ENCODE data around the gene PAPSS1. TPM values are rescaled to one million over a fixed set of nuclear protein-coding genes. Genes with fewer than 3 reads are reported as not detected.

The PAPSS1 gene
- polyA plus RNA-seq, 1 donor (not counting 4 experiments of a cell fraction or from before 2014, with no cell fraction given): 95.2 TPM

GRCh38 chr4:107589269-107589668 is 130.8 kb downstream of the PAPSS1 start:
- no peak overlapping the region for H2AFZ ChIP-seq (ENCODE audit: control insufficient read depth, low read length)
- DNase-seq (ENCODE audit: low read depth, low spot score) (no peak), FAIRE-seq (no peak)
- H3K9me1 ChIP-seq (ENCODE audit: control insufficient read depth, extremely low read depth, insufficient read depth, low read length): no peaks in the 10 kb centered on the region
- no peak overlapping the region for H3K4me2 ChIP-seq (ENCODE audit: control insufficient read depth, extremely low read depth, insufficient read depth, low read depth, low read length)
- no peak overlapping the region for H3K27ac ChIP-seq (ENCODE audit: control insufficient read depth, insufficient read depth, low read length)
- peaks cover 4% of the 10 kb centered on the region for H3K9me3 ChIP-seq (ENCODE audit: control insufficient read depth, low read depth, low read length)
- dilution Hi-C loops (cut with MboI; ENCODE audit: extremely low pct_ligation_motif_present, low sequenced_read_pairs): no loop called here
- no peak overlapping the region for H3K9ac ChIP-seq (ENCODE audit: control insufficient read depth, extremely low read depth, insufficient read depth, low read length)
- no peaks in the 10 kb centered on the region for H3K4me1 ChIP-seq (ENCODE audit: control insufficient read depth, extremely low read depth, insufficient read depth, low read length)
- no peaks in the 10 kb centered on the region for H3K36me3 ChIP-seq (ENCODE audit: control insufficient read depth in 2 of 2, extremely low read depth in 1 of 2, insufficient read depth in 2 of 2, low read length in 2 of 2)
- H3K27me3 ChIP-seq (ENCODE audit: control insufficient read depth, extremely low read depth, insufficient read depth, low read length): no peaks in the 10 kb centered on the region
- no peak for TF ChIP-seq EZH2 (IDR thresholded peaks at IDR 0.05; ENCODE audit: low read length)
- no peak for TF ChIP-seq CTCF (optimal IDR thresholded peaks at IDR 0.05 in 1 of 3, IDR thresholded peaks at IDR 0.05 in 1 of 3, conservative IDR thresholded peaks at IDR 0.05 in 1 of 3; ENCODE audit: extremely low read depth in 1 of 3, insufficient read depth in 2 of 3, low read length in 3 of 3)
- H3K4me3 ChIP-seq (ENCODE audit: control insufficient read depth in 2 of 3, extremely low read depth in 1 of 3, insufficient read depth in 2 of 3, low read depth in 1 of 3, low read length in 3 of 3): no peak overlapping the region
- no peaks in the 10 kb centered on the region for H4K20me1 ChIP-seq (ENCODE audit: control insufficient read depth, extremely low read depth, insufficient read depth, low read length)
- no peaks in the 10 kb centered on the region for H3K79me2 ChIP-seq (ENCODE audit: control insufficient read depth, insufficient read depth, low read length)

- Histone ChIP-seq H3K36me3 (ENCODE audit: control insufficient read depth in 2 of 2, extremely low read depth in 1 of 2, insufficient read depth in 2 of 2, low read length in 2 of 2) (no peaks in the 10 kb centered on the region), H3K27ac (ENCODE audit: control insufficient read depth, insufficient read depth, low read length) (no peak overlapping the region), H3K27me3 (ENCODE audit: control insufficient read depth, extremely low read depth, insufficient read depth, low read length) (no peaks in the 10 kb centered on the region), H3K79me2 (ENCODE audit: control insufficient read depth, insufficient read depth, low read length) (no peaks in the 10 kb centered on the region), H3K9ac (ENCODE audit: control insufficient read depth, extremely low read depth, insufficient read depth, low read length) (no peak overlapping the region), H3K9me1 (ENCODE audit: control insufficient read depth, extremely low read depth, insufficient read depth, low read length) (no peaks in the 10 kb centered on the region), H3K4me1 (ENCODE audit: control insufficient read depth, extremely low read depth, insufficient read depth, low read length) (no peaks in the 10 kb centered on the region), H3K4me2 (ENCODE audit: control insufficient read depth, extremely low read depth, insufficient read depth, low read depth, low read length) (no peak overlapping the region), H2AFZ (ENCODE audit: control insufficient read depth, low read length) (no peak overlapping the region), H3K4me3 (ENCODE audit: control insufficient read depth in 2 of 3, extremely low read depth in 1 of 3, insufficient read depth in 2 of 3, low read depth in 1 of 3, low read length in 3 of 3) (no peak overlapping the region), H4K20me1 (ENCODE audit: control insufficient read depth, extremely low read depth, insufficient read depth, low read length) (no peaks in the 10 kb centered on the region), H3K9me3 (ENCODE audit: control insufficient read depth, low read depth, low read length) (peaks cover 4% of the 10 kb centered on the region)
- DNase-seq (ENCODE audit: low read depth, low spot score) (no peak), FAIRE-seq (no peak)
- TF ChIP-seq CTCF (optimal IDR thresholded peaks at IDR 0.05 in 1 of 3, IDR thresholded peaks at IDR 0.05 in 1 of 3, conservative IDR thresholded peaks at IDR 0.05 in 1 of 3; ENCODE audit: extremely low read depth in 1 of 3, insufficient read depth in 2 of 3, low read length in 3 of 3) (no peak), EZH2 (IDR thresholded peaks at IDR 0.05; ENCODE audit: low read length) (no peak)
- dilution Hi-C loops (cut with MboI; ENCODE audit: extremely low pct_ligation_motif_present, low sequenced_read_pairs): no loop called here
Observed at GRCh38 chr4:107586371-107586770, 133.7 kb downstream of the PAPSS1 start.

Data from keratinocyte (primary cell).